Stimulated activated CD4-positive, alpha-beta T cell treated with anti-CD3 and anti-CD28 coated beads, TNF-alpha, amount 100 ng/mL, for 4 hours (primary cell): Measurements from ENCODE around the gene SRSF9.
A peak's percentile ranks its signal among the peaks of the same experiment; 100 is the strongest.
"Not testable (repeated sequence)": the region's sequence is repeated elsewhere in the genome, so short reads cannot be mapped to it uniquely, and the experiment has no call there.

ENCODE experiments used
- DNase-seq, 3 experiments: peaks; one replicate each; pipeline ENCODE4 v3.0.0-alpha.2; 2020; ENCODE audit warnings: low read depth in 3 of 3

SRSF9 gene

GRCh38 chr12:120469450-120470149 lies at the start of gene SRSF9:
Gene SRSF9, minus strand, starts transcription at chr12:120469748. Its CDS starts 139 bp downstream, at chr12:120469609.
- peak; percentile 93 to 97 (median 96) for DNase-seq

- DNase-seq = not testable (repeated sequence)
These were observed 49.8 kb upstream of the SRSF9 start for GRCh38 chr12:120519324-120519723.

GRCh38 chr12:120515496-120515895 lies 45.9 kb upstream of the SRSF9 start:
- no peak for DNase-seq

GRCh38 chr12:120514002-120514401 lies 44.5 kb upstream of the SRSF9 start:
- no peak for DNase-seq

- no peak for DNase-seq
These were observed 39.0 kb upstream of the SRSF9 start for GRCh38 chr12:120508537-120508936.

GRCh38 chr12:120504587-120504986 lies 35.0 kb upstream of the SRSF9 start:
- DNase-seq = no peak

GRCh38 chr12:120500581-120500980 lies 31.0 kb upstream of the SRSF9 start:
- no peak for DNase-seq

GRCh38 chr12:120498870-120499515 lies 29.4 kb upstream of the SRSF9 start:
- DNase-seq = no peak

- no peak for DNase-seq
These were observed 28.1 kb upstream of the SRSF9 start for GRCh38 chr12:120497524-120498150.

GRCh38 chr12:120496413-120497340 lies 27.1 kb upstream of the SRSF9 start:
- DNase-seq = peak; percentile 9 to 24 (median 19)

GRCh38 chr12:120495731-120496412 lies 26.3 kb upstream of the SRSF9 start, which contains the start of gene DYNLL1:
Gene DYNLL1, plus strand, starts transcription at chr12:120496113. Its CDS starts 309 bp downstream, at chr12:120496422.
- peak; percentile 92 to 97 (median 93) for DNase-seq

- no peak for DNase-seq
These were observed 25.7 kb upstream of the SRSF9 start for GRCh38 chr12:120495186-120495730.

- no peak for DNase-seq
These were observed 21.4 kb upstream of the SRSF9 start for GRCh38 chr12:120490833-120491512.

GRCh38 chr12:120490325-120490724 lies 20.8 kb upstream of the SRSF9 start:
- DNase-seq = no peak

- DNase-seq = no peak
These were observed 19.5 kb upstream of the SRSF9 start for GRCh38 chr12:120489018-120489417.

- DNase-seq = no peak
These were observed 18.6 kb upstream of the SRSF9 start for GRCh38 chr12:120488057-120488640.

- DNase-seq = not testable (repeated sequence)
These were observed 18.0 kb upstream of the SRSF9 start for GRCh38 chr12:120487552-120487951.

- no peak for DNase-seq
These were observed 16.7 kb upstream of the SRSF9 start for GRCh38 chr12:120485961-120486881.

- DNase-seq = no peak
These were observed 14.1 kb upstream of the SRSF9 start for GRCh38 chr12:120483621-120484020.
